BJ (cell line): Measurements from ENCODE around the gene MAP2. TPM values are rescaled to one million over a fixed set of nuclear protein-coding genes. Genes with fewer than 3 reads are reported as not detected.
"Not testable (repeated sequence)": the region's sequence is repeated elsewhere in the genome, so short reads cannot be mapped to it uniquely, and the experiment has no call there.

Experiments
- CTCF ChIA-PET: fragments of 350-600 bp; formaldehyde crosslinking; extraction: SDS; loops from one replicate; lab custom pipeline; 2021; ENCODE audit warnings: antibody characterized with exemption, inconsistent platforms; lab: Yijun Ruan, JAX
- POLR2A ChIA-PET: fragments of 300-600 bp; sonication (Branson Sonifier 250); formaldehyde crosslinking; extraction: SDS; loops from one replicate; lab custom pipeline; 2021; ENCODE audit warnings: antibody characterized with exemption; lab: Charles Lee
- DNase-seq: peaks from one replicate; pipeline ENCODE4 v3.0.0-alpha.2; 2011; ENCODE audit warnings: low read depth
- H3K27me3 ChIP-seq: 2 replicates; pipeline ENCODE4 v1.6.0; 2011; ENCODE audit warnings: low read length; ENCODE audit not compliant: control insufficient read depth, insufficient read depth
- H3K36me3 ChIP-seq: 2 replicates; pipeline ENCODE4 v1.5.1; 2011; ENCODE audit warnings: low read length; ENCODE audit not compliant: control insufficient read depth, insufficient read depth
- H3K4me3 ChIP-seq: 2 replicates; pipeline ENCODE4 v1.5.1; 2011; ENCODE audit warnings: low read depth, mild to moderate bottlenecking, control low read depth, low read length
- polyA plus RNA-seq: library from polyadenylated mRNA; depleted of rRNA; stranded (reverse); fragments of >200 nt; gene quantifications from 2 replicates; pipeline ENCODE4 v1.2.3, GENCODE V29; 2011
- TF ChIP-seq, protein P1 (sequence below): IDR thresholded peaks from 2 replicates; pipeline ENCODE4 v1.5.1; 2011; ENCODE audit warnings: low read depth, mild to moderate bottlenecking, control low read depth, inconsistent platforms, low read length, moderate library complexity; ENCODE audit not compliant: insufficient read depth

MAP2 gene
- polyA plus RNA-seq, 1 experiment = 3.5 TPM

DNA sequence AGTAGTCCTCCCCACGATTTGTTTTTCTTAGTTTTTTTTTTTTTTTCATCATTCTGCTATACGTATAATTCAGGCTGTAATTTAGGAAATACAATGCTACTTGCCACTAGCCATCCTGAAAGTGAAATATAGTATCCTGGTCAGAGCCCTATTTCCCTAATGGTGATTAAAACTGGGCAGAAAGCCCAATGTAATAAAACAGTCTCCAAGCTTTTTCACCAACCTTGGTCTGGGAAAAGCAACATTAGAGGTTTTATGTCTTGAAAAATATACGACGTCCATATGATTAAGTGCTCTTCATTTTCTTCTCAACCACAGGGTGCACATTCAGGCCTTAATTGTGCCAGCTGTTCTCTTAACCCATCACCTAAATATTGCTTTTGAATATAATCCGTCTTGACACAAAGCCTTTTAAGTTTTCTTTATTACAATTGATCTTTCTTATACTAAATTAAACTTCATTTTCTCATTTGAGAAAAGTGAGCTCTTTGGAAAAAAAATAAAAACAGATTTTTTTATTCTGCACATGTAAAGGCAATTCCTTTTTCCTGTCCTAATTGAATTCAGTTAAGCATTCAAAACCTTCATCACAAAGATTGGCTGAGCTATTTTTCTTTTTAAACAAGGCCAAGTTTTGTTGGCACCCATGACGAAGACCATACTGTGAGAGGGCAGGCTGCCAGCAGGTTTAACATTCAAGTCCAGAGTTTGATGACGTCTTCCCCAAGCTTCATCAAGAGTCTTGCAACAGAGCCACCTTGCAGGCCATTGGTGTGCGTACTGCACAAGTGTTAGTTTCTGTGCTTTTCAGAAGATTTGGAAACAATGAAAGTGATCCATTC lies 52.7 kb downstream of the MAP2 start:
- H3K36me3 ChIP-seq = no peaks in the 10 kb centered on the region
- CTCF ChIA-PET = interaction anchor here (0.9 to 1.1 kb wide), 3 partner anchors 12 to 101 kb away, joined by 3 read pairs; no protein-coding TSS in a partner anchor
- POLR2A ChIA-PET = no interaction called here

DNA sequence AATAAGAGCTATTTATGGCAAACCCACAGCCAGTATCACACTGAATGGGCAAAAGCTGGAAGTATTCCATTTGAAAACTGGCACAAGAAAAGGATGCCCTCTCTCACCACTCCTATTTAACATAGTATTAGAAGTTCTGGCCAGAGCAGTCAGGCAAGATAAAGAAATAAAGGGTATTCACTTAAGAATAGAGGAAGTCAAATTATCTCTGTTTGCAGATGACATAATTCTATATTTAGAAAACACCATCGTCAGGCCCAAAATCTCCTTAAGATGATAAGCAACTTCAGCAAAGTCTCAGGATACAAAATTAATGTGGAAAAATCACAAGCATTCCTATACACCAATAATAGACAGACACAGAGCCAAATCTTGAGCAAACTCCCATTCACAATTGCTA lies 68.4 kb downstream of the MAP2 start:
- H3K4me3 ChIP-seq, DNase-seq, CTCF ChIA-PET, H3K36me3 ChIP-seq, H3K27me3 ChIP-seq: not testable (repeated sequence)
- POLR2A ChIA-PET = interaction anchor here (0.6 kb wide), 1 partner anchor 127 kb away, joined by 3 read pairs; no protein-coding TSS in a partner anchor

More for the DNA sequence above, 52.7 kb downstream of the MAP2 start:
- no peaks in the 10 kb centered on the region for H3K27me3 ChIP-seq
- no peak overlapping the region for H3K4me3 ChIP-seq
- TF ChIP-seq, protein P1, sequence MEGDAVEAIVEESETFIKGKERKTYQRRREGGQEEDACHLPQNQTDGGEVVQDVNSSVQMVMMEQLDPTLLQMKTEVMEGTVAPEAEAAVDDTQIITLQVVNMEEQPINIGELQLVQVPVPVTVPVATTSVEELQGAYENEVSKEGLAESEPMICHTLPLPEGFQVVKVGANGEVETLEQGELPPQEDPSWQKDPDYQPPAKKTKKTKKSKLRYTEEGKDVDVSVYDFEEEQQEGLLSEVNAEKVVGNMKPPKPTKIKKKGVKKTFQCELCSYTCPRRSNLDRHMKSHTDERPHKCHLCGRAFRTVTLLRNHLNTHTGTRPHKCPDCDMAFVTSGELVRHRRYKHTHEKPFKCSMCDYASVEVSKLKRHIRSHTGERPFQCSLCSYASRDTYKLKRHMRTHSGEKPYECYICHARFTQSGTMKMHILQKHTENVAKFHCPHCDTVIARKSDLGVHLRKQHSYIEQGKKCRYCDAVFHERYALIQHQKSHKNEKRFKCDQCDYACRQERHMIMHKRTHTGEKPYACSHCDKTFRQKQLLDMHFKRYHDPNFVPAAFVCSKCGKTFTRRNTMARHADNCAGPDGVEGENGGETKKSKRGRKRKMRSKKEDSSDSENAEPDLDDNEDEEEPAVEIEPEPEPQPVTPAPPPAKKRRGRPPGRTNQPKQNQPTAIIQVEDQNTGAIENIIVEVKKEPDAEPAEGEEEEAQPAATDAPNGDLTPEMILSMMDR = no peak
- no peak for DNase-seq

DNA sequence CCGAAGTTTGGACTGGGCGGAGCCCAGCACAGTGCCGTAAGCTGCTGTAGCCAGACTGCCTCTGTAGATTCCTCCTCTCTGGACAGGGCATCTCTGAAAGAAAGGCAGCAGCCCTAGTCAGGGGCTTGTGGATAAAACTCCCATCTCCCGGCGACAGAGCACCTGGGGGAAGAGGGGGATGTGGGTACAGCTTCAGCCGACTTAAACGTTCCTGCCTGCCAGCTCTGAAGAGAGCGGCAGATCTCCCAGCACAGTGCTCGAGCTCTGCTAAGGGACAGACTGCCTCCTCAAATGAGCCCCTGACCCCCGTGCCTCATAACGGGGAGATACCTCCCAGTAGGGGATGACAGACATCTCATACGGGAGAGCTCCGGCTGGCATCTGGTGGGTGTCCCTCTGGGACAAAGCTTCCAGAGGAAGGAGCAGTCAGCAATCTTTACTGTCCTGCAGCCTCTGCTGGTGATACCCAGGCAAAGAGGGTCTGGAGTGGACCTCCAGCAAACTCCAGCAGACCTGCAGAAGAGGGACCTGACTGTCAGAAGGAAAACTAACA lies 71.3 kb downstream of the MAP2 start:
- H3K4me3 ChIP-seq, H3K36me3 ChIP-seq, POLR2A ChIA-PET, CTCF ChIA-PET, H3K27me3 ChIP-seq, DNase-seq: not testable (repeated sequence)

DNA sequence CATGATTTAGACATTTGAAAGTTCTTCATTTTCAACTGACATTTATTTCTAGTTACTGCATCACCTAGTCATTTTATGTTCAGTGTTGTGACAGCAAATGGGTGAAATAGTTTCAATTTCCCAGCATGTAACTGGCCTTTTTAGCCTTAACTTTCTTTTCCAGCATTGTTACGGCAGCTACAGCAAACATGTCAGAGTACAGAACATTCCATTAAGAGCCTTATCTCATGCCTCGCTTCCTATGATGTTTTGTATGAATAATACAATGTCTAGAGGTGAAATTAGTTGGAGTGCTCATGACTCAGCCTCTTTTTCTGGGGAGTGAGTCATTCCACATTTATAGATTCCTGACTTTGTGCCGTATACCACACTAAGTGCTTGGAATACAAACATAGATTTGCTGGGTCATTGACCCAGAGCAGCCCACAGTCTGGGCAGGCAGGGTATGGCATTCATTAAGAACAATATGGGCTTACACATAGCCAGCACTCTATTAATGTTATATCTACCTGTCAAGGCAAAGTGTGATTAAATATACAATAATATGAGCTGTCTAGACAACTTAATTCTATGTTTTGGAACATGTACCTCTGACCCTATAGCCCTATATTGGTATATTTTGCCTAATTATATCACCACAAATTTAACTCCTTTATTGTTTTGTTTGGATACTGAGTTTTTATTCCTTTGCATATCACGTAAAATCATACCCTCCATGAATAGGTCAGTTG lies 72.2 kb downstream of the MAP2 start:
- DNase-seq = peak; percentile 94
- no peaks in the 10 kb centered on the region for H3K27me3 ChIP-seq
- CTCF ChIA-PET = no interaction called here
- no peak overlapping the region for H3K4me3 ChIP-seq
- POLR2A ChIA-PET = no interaction called here
- H3K36me3 ChIP-seq = no peaks in the 10 kb centered on the region
- TF ChIP-seq, protein P1 = no peak

DNA sequence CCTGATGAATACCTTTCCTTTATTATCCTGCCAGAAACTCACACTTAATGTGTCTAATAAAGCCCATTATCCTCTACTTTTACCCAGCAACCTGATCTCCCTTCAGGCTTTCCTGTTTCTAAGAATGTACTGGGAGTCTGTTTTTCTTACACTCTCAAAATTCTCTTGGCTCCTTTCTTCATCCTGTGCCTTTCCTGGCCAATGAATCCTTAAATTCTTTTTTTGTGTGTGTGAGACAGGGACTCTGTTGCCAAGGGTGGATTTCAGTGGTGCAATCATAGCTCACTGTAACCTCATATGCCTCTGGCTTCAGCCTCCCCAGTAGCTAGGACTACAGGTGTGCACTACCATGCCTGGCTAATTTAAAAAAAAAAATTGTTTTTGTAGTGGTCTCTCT lies 72.7 kb downstream of the MAP2 start:
- POLR2A ChIA-PET = no interaction called here
- TF ChIP-seq, protein P1 = no peak
- CTCF ChIA-PET = no interaction called here
- Histone ChIP-seq H3K4me3 (no peak overlapping the region), H3K36me3 (no peaks in the 10 kb centered on the region), H3K27me3 (no peaks in the 10 kb centered on the region)
- DNase-seq = no peak

DNA sequence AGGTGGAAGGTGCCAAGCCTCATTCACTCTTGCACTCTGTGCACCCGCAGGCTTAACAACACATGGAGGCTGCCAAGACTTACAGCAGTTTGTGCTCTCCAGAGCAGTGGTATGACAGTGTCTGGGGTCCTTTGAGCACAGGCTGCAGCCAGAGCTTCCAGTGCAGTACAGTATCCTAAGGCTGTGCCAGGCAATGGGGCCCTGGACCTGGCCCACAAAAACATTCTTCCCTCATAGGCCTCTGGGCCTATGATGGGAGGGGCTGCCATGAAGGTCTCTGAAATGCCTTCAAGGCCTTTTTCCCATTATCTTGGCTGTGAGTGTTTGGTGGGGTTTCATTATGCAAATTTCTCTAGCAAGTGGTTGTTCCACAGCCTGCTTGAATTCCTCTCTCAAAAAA lies 74.8 kb downstream of the MAP2 start:
- POLR2A ChIA-PET = no interaction called here
- CTCF ChIA-PET = interaction anchor here (0.8 kb wide), 3 partner anchors 17 to 74 kb away, joined by 3 read pairs; partner anchors contain the start of gene MAP2
- Histone ChIP-seq H3K4me3 (no peak overlapping the region), H3K36me3 (no peaks in the 10 kb centered on the region), H3K27me3 (no peaks in the 10 kb centered on the region)
- TF ChIP-seq, protein P1 = no peak
- no peak for DNase-seq
